ENCODE data around the gene NLRP7.

Gene NLRP7

GRCh38 chr19:54875506-54875905 is 71.8 kb downstream of the NLRP7 start:
- DNase-seq (ENCODE audit: low read depth in 1 of 2, low spot score in 1 of 2): no peak

- DNase-seq (ENCODE audit: low read depth in 1 of 2, low spot score in 1 of 2): no peak
These were observed 73.3 kb downstream of the NLRP7 start, which contains the start of gene FCAR for GRCh38 chr19:54873990-54874389. Gene FCAR (plus strand): TSS chr19:54874235. CDS start chr19:54874290, 55 bp downstream.

All from activated CD4-positive, alpha-beta T cell treated with anti-CD3 and anti-CD28 coated beads, Interleukin-2, amount 50 U/mL, for 24 hours (primary cell).